DOHH2 (cell line): Measurements from ENCODE around the gene INO80.

ENCODE experiments used
- H3F3A ChIP-seq: fragments of 200-600 bp; sonication (generic), shearing (Covaris generic); 2 replicates; pipeline ENCODE4 v1.6.0; 2016; ENCODE audit warnings: antibody characterized with exemption, mild to moderate bottlenecking; ENCODE audit not compliant: control insufficient read depth, insufficient read depth
- H3K27ac ChIP-seq: fragments of 200-600 bp; sonication (generic); 2 replicates; pipeline ENCODE4 v1.5.1; 2014; ENCODE audit warnings: low read depth, mild to moderate bottlenecking, low read length, moderate library complexity
- H3K27me3 ChIP-seq: fragments of 200-600 bp; sonication (generic); 2 replicates; pipeline ENCODE4 v1.6.1; 2014; ENCODE audit warnings: mild to moderate bottlenecking, low read length, mixed read lengths; ENCODE audit not compliant: control insufficient read depth
- H3K36me3 ChIP-seq: fragments of 200-600 bp; sonication (generic); 2 replicates; pipeline ENCODE4 v1.6.1; 2014; ENCODE audit warnings: mild to moderate bottlenecking, low read length, moderate library complexity, mixed read lengths; ENCODE audit not compliant: control insufficient read depth
- H3K4me1 ChIP-seq: fragments of 200-600 bp; sonication (generic); 2 replicates; pipeline ENCODE4 v1.6.1; 2014; ENCODE audit warnings: mild to moderate bottlenecking, low read length, mixed read lengths; ENCODE audit not compliant: control insufficient read depth
- H3K4me2 ChIP-seq: fragments of 200-600 bp; sonication (generic); 2 replicates; pipeline ENCODE4 v1.6.0; 2014; ENCODE audit warnings: mild to moderate bottlenecking, low read length, moderate library complexity
- H3K4me3 ChIP-seq: fragments of 200-600 bp; sonication (generic); 2 replicates; pipeline ENCODE4 v1.5.1; 2014; ENCODE audit warnings: mild to moderate bottlenecking, low read length, mixed read lengths
- H3K79me2 ChIP-seq: fragments of 200-600 bp; sonication (generic); 2 replicates; pipeline ENCODE4 v1.6.1; 2014; ENCODE audit warnings: mild to moderate bottlenecking, low read length, mixed read lengths; ENCODE audit not compliant: control insufficient read depth
- H3K9me2 ChIP-seq: fragments of 200-600 bp; sonication (generic); replicated peaks from 2 replicates; pipeline ENCODE4 v1.6.1; 2014; ENCODE audit warnings: mild to moderate bottlenecking, low read length, mixed read lengths; ENCODE audit not compliant: control insufficient read depth
- H3K9me3 ChIP-seq: fragments of 200-600 bp; sonication (generic); 2 replicates; pipeline ENCODE4 v1.6.1; 2014; ENCODE audit warnings: antibody characterized with exemption, low read length, mixed read lengths; ENCODE audit not compliant: control insufficient read depth, insufficient read depth
- H4K20me1 ChIP-seq: fragments of 200-600 bp; sonication (generic); 2 replicates; pipeline ENCODE4 v1.6.0; 2014; ENCODE audit warnings: low read depth, mild to moderate bottlenecking, antibody characterized with exemption, low read length, moderate library complexity; ENCODE audit not compliant: control insufficient read depth, insufficient read depth
- EZH2phosphoT487 ChIP-seq: fragments of 200-600 bp; sonication (generic); IDR thresholded peaks from 2 replicates; pipeline ENCODE4 v1.6.1; 2017; ENCODE audit warnings: borderline replicate concordance, mild to moderate bottlenecking, antibody characterized with exemption, low read length, moderate library complexity, mixed read lengths
- TF ChIP-seq, protein P1 (sequence below): fragments of 200-600 bp; sonication (generic); IDR thresholded peaks from one replicate; pipeline ENCODE4 v1.5.1; 2014; ENCODE audit warnings: antibody characterized with exemption, mild to moderate bottlenecking, low read depth, low read length; ENCODE audit not compliant: poor library complexity, severe bottlenecking

INO80 gene

DNA sequence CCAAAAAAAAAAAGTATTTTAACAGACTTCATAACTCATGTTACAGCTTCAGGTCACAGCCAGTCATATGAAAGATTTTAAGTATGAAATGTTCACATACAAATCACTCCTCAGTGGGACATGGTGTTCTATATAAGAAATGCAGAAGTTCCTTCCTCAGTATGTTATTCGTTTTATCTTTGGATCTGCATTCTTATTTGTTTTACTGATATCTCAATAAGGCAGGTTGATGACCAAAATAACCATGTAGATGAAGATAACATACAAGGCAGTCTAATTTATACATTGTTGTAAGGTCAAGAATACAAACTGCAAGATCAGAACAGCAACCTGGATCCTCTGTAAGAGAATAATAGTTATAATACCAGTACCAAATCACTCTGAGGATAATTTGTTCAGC is 87.2 kb downstream of the INO80 start:
- Histone ChIP-seq H3K4me1 (no peaks in the 10 kb centered on the region), H3F3A (peaks cover 3% of the 10 kb centered on the region; the same call in 1 of the 2 replicates), H3K36me3 (peaks cover 53% of the 10 kb centered on the region), H3K4me2 (no peak overlapping the region), H3K27ac (no peak overlapping the region), H3K9me2 (no peaks in the 10 kb centered on the region), H3K27me3 (no peaks in the 10 kb centered on the region), H3K79me2 (no peaks in the 10 kb centered on the region), H4K20me1 (no peaks in the 10 kb centered on the region), H3K9me3 (no peaks in the 10 kb centered on the region), H3K4me3 (no peak overlapping the region)
- no peak for TF ChIP-seq EZH2phosphoT487
- TF ChIP-seq, protein P1, sequence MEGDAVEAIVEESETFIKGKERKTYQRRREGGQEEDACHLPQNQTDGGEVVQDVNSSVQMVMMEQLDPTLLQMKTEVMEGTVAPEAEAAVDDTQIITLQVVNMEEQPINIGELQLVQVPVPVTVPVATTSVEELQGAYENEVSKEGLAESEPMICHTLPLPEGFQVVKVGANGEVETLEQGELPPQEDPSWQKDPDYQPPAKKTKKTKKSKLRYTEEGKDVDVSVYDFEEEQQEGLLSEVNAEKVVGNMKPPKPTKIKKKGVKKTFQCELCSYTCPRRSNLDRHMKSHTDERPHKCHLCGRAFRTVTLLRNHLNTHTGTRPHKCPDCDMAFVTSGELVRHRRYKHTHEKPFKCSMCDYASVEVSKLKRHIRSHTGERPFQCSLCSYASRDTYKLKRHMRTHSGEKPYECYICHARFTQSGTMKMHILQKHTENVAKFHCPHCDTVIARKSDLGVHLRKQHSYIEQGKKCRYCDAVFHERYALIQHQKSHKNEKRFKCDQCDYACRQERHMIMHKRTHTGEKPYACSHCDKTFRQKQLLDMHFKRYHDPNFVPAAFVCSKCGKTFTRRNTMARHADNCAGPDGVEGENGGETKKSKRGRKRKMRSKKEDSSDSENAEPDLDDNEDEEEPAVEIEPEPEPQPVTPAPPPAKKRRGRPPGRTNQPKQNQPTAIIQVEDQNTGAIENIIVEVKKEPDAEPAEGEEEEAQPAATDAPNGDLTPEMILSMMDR = no peak

DNA sequence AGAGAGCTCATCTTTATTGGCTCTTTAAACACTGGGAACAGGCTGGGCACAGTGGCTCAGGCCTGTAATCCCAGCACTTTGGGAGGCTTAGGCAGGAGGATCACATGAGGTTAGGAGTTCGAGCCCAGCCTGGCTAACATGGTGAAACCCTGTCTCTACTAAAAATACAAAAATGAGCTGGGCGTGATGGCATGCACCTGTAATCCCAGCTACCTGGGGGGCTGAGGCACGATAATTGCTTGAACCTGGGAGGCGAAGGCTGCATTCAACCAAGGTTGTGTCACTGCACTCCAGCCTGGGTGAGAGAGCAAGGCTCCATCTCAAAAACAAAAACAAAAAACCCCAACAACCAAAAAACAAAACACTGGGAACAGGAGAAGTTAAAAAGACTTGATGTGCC is 90.7 kb downstream of the INO80 start:
- no peaks in the 10 kb centered on the region for H3K79me2 ChIP-seq
- no peaks in the 10 kb centered on the region for H3K9me2 ChIP-seq
- no peak overlapping the region for H3K27ac ChIP-seq
- H4K20me1 ChIP-seq = no peaks in the 10 kb centered on the region
- H3K36me3 ChIP-seq = peaks cover 69% of the 10 kb centered on the region
- H3K27me3 ChIP-seq = no peaks in the 10 kb centered on the region
- no peaks in the 10 kb centered on the region for H3K9me3 ChIP-seq
- no peaks in the 10 kb centered on the region for H3K4me1 ChIP-seq
- no peak overlapping the region for H3K4me3 ChIP-seq
- no peak overlapping the region for H3K4me2 ChIP-seq
- no peaks in the 10 kb centered on the region; the same call in 1 of the 2 replicates for H3F3A ChIP-seq
- no peak for TF ChIP-seq EZH2phosphoT487
- TF ChIP-seq, protein P1 = no peak

DNA sequence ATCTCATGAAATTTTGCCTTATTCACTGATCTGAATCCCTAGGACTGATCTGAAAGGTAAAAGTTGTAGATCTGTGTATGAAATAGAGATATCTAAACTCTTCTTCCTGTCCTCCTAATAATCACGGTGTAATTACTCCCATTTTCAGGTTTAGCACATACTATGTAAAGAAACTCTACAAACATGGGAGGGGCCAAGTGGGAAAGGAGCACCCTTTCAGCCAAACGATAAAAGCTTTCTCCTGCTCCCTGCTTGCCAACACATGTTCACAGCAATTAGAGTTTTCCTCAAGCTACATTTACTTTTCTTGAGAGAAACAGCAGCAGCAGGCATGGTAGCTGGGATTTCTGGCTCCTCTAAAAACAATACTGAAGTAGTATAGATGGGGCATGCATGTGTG is 91.2 kb downstream of the INO80 start:
- Histone ChIP-seq H4K20me1 (no peaks in the 10 kb centered on the region), H3K27me3 (no peaks in the 10 kb centered on the region), H3K4me3 (no peak overlapping the region), H3K27ac (no peak overlapping the region), H3K4me1 (no peaks in the 10 kb centered on the region), H3K9me2 (no peaks in the 10 kb centered on the region), H3K4me2 (no peak overlapping the region), H3K79me2 (no peaks in the 10 kb centered on the region), H3K36me3 (peaks cover 71% of the 10 kb centered on the region), H3F3A (no peaks in the 10 kb centered on the region; the same call in 1 of the 2 replicates), H3K9me3 (no peaks in the 10 kb centered on the region)
- TF ChIP-seq, protein P1 = no peak
- TF ChIP-seq EZH2phosphoT487 = no peak

DNA sequence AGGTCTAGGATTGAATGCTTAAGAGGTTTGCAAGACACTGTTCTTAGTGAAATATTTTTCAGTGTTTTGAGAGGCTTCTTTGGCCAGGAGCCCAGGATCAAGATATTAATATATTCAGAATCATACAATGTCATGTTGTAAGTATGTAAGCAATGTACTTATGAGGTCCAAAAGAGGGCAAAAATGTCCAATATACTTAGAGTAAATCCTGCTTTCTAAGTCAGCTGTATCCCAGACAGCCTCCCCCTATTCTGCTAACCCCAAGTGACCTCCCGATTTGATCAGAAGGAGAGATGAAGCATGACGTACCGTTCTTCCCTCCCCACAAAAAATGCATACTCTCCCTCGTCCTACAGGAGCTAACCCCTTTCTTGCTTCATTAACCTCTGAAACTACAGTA is 91.9 kb downstream of the INO80 start:
- H3F3A ChIP-seq = no peaks in the 10 kb centered on the region; the same call in 1 of the 2 replicates
- no peaks in the 10 kb centered on the region for H3K9me3 ChIP-seq
- no peaks in the 10 kb centered on the region for H3K79me2 ChIP-seq
- no peak overlapping the region for H3K27ac ChIP-seq
- no peaks in the 10 kb centered on the region for H3K27me3 ChIP-seq
- peaks cover 70% of the 10 kb centered on the region for H3K36me3 ChIP-seq
- no peak for TF ChIP-seq EZH2phosphoT487
- TF ChIP-seq, protein P1 = no peak
- no peaks in the 10 kb centered on the region for H3K9me2 ChIP-seq
- H3K4me1 ChIP-seq = no peaks in the 10 kb centered on the region
- H3K4me2 ChIP-seq = no peak overlapping the region
- H4K20me1 ChIP-seq = no peaks in the 10 kb centered on the region
- H3K4me3 ChIP-seq = no peak overlapping the region
